Stimulated activated CD4-positive, alpha-beta T cell treated with anti-CD3 and anti-CD28 coated beads, TNF-alpha, amount 100 ng/mL, for 24 hours (primary cell): ENCODE results near the gene FEV.

ENCODE experiments used
- DNase-seq, 3 experiments: peaks; one replicate each; pipeline ENCODE4 v3.0.0-alpha.2; 2020; ENCODE audit warnings: low read depth in 3 of 3

The FEV gene

GRCh38 chr2:218985021-218985324, at the start of gene FEV:
Gene FEV, minus strand, starts transcription at chr2:218985184. Its CDS starts 109 bp downstream, at chr2:218985075.
- DNase-seq, result no peak

GRCh38 chr2:219032051-219032745, 47.2 kb upstream of the FEV start:
- DNase-seq, result no peak

GRCh38 chr2:219031005-219031738, 46.2 kb upstream of the FEV start:
- DNase-seq, result no peak

DNA sequence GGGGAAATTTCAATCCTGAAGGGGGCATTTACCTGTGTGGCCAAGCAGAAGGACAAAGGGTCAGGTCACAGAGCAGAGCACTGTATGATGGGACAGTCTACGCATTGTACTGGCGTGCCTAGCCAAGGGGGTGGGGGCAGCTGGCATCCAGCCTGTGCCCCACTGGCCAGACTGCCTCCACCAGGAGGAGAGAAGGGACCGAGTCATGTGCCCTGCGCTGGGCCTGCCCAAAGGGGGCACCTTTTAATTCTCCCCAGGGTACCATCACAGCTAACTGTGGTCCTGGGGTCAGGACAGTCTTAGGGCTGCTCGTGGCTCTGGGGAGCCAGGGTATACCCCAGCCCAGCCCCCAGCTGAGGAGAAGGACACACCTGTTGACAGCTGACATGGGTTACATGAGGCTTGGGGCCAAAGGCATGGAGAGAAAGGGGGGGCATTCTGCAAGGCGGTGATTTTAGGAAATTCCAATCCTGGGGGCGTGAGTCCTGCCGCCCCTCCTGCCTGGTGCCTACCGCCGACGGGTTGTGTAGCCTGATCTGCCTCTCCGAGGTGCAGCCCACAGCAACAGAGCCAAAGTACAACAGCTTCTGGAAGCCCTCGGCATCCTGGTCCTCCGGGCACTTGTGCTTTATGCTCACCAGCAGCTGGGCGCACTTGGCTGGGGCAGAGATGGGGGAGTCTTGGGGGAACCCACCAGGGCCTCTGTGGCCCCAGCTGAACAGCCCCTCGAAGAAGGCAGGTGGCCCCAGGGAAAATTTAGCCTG, 45.4 kb upstream of the FEV start:
- DNase-seq, result no peak

GRCh38 chr2:219029829-219030165, 44.8 kb upstream of the FEV start:
- DNase-seq, result peak; percentile 55 to 75 (median 59)

GRCh38 chr2:219028996-219029828, 44.2 kb upstream of the FEV start:
- DNase-seq, result no peak

GRCh38 chr2:219028141-219028540, 43.2 kb upstream of the FEV start:
- no peak for DNase-seq

DNA sequence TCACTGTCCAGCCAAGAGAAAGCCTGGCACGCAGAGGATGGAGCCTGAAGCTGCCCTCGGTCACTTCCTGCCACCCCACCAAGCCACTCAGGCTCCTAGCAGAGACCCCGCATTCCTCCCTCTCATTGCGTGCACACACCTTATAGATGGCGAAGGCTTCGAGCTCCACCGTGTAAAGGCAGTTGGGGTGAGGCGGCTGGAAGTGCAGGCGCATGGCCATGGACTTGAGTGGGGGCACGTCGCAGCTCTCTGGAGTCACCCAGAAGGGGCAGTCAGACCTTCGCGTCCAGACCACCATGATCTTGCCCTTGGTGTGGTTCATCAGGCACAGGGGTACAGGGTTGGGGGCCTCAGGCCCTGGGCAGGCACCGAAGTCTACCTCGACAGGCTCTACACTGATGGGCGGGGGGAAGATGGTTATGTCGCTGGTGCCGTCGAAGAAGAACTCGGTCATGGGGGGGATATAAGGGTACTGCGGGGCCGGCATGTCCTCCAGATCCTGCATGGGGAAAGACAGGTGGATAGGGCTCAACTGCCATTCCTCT, 42.6 kb upstream of the FEV start:
- no peak for DNase-seq

GRCh38 chr2:219026946-219027345, 42.0 kb upstream of the FEV start:
- no peak for DNase-seq

DNA sequence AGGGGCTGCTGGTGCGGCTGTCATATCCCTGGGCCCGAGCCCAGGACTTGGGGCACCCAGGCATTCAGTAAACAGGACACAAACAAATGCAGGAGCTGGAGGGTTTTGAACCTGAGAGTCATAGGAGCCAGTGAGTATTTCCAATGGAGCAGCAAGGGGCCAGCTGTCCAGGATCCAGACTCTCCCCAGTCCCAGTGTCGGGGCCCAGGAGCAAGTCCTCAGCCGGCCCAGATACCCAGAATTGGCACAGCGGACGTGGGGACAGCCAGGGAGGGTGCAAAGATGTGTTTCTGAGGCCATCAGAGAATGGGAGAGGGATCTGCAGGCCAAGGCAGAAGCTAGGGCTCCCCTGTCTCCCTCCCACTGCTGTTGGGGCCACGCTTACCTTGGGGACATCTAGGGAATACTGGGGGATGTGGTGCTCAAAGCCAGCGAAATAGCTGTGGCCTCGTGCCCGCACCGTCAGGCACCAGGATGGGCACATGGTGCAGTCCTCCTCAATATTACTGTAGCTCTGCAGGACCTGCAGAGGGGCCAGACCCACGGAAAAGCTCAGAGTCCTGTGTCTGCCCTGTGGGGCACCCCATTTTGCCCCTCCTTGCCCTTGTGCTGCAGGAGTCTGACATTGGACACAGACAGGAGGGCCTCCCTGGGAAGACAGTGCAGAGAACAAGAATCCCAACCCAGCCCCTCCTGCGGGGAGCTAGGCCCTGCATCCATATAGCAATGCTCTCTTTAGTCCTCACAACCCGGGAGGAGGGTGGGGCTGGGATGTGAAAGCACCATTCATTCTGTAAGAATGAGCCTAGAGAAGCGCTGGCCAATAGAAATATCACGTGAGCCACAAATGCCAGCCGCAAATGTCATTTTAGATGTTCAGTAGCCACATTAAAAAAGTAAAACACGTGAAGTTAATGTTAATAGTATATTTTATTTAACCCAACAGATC, 40.9 kb upstream of the FEV start:
- DNase-seq, result no peak

DNA sequence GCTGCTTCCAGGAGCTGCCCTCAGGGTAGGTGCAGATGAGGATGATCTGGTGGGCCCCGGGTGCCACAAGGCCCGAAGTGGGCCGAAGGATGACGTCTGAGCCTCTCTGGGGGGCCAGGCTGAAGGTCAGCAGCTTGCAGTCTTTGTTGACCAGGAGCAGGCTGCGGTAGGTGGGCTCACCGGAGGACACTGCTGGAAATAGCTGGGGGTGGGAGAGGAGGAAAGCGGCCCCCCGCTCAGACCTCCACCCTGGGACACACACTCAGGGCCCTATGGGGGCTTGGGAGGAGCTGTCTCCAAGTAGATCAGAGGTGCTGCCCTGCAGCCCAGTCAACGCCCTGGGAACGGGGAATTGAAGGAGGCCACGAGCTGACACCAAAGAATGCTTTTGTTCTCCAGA, 39.1 kb upstream of the FEV start:
- no peak for DNase-seq

- no peak for DNase-seq
Measured at GRCh38 chr2:219023045-219023605, 38.1 kb upstream of the FEV start.

- DNase-seq, result no peak
Measured at GRCh38 chr2:219022616-219023015, 37.6 kb upstream of the FEV start.

GRCh38 chr2:219022041-219022440, 37.1 kb upstream of the FEV start:
- DNase-seq, result no peak

GRCh38 chr2:219021591-219021990, 36.6 kb upstream of the FEV start:
- no peak for DNase-seq

DNA sequence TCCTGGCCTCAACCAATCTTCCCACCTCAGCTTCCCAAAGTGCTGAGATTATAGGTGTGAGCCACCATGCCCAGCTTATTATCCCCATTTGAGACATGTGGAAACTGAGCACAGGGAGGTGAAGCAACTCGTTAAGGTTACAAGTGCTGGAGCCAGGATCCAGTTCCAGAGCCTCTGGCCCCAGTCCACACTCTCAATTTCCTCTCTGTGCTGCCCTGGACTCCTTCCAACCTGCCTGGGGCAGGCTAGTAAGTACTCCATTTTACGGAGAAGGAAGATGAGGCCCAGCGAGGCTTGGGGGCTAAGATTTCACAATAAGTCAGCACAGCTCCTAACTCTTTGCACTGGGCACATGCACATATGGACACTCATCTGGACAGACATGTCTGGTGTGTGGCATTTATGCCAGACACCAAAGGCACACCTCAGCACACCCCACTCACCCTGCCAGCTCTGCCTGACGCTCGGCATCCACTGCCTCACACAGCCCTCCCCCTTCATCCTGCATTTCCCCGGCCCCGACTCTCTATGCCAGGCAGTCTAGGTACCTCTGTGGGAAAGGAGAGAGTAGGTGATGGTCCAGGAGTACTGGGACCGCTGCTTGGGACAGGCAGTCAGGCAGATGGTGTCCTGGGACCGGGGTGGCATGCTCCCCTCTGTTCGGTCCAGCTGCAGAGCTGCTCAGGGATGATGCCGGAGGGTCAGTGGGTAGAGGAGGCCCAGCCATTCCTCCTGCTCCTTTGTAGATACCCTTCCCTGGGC, 35.8 kb upstream of the FEV start:
- DNase-seq, result no peak

DNA sequence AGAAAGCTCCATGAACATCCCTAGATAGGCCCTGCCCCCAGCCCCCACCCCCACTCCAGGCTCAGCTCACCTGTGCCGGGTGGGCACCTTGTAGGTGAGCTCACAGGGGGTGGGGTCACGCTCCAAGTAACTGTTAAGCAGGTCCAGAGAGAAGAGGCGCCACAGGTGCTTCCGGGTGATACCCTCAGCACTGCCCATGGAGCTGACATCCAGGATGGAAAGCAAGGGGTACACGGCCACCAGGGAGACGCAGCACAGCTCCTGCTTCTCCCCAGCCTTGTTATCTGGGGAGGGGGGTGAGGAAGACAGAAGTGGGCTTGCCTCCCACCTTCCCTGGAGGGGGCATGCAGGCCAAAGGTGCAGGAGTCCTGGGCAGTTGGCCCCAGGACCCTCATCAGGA, 34.5 kb upstream of the FEV start:
- no peak for DNase-seq

- DNase-seq, result no peak
Measured at GRCh38 chr2:219018726-219019125, 33.7 kb upstream of the FEV start.

- no peak for DNase-seq
Measured at GRCh38 chr2:219018286-219018685, 33.3 kb upstream of the FEV start.
